WERI-Rb-1 (cell line): Measurements from ENCODE around the gene G6PD.
"Not testable (repeated sequence)": the region's sequence is repeated elsewhere in the genome, so short reads cannot be mapped to it uniquely, and the experiment has no call there.

Experiments used
- DNase-seq: peaks from one replicate; pipeline ENCODE4 v3.0.0-alpha.2; 2020
- H3K27ac ChIP-seq: fragments of 250-450 bp; sonication (Bioruptor Pico); 2 replicates; pipeline ENCODE4 v1.5.1; 2020; ENCODE audit warnings: mild to moderate bottlenecking, moderate library complexity
- H3K27me3 ChIP-seq: fragments of 250-450 bp; sonication (Bioruptor Pico); 2 replicates; pipeline ENCODE4 v1.5.1; 2021; ENCODE audit warnings: mild to moderate bottlenecking, low read depth, moderate library complexity; ENCODE audit not compliant: insufficient read depth, severe bottlenecking
- H3K36me3 ChIP-seq: fragments of 250-450 bp; sonication (Bioruptor Pico); 2 replicates; pipeline ENCODE4 v1.5.1; 2020; ENCODE audit warnings: mild to moderate bottlenecking, moderate library complexity
- H3K4me3 ChIP-seq: 2 replicates; pipeline ENCODE4 v1.5.1; 2011; ENCODE audit warnings: low read depth, mild to moderate bottlenecking, control low read depth, low read length
- H3K9me3 ChIP-seq: fragments of 250-450 bp; sonication (Bioruptor Pico); 2 replicates; pipeline ENCODE4 v1.5.1; 2021; ENCODE audit warnings: mild to moderate bottlenecking, moderate library complexity; ENCODE audit not compliant: severe bottlenecking
- CTCF ChIP-seq: IDR thresholded peaks from 2 replicates; pipeline ENCODE4 v1.5.1; 2011; ENCODE audit warnings: low read depth, mild to moderate bottlenecking, control low read depth, inconsistent platforms, low read length

The G6PD gene

GRCh38 chrX:154546354-154547244 is at the start of gene G6PD:
Gene G6PD, minus strand, starts transcription at chrX:154546846. Its CDS starts 691 bp downstream, at chrX:154546155.
- Histone ChIP-seq H3K27me3 (peaks cover 8% of the 10 kb centered on the region), H3K36me3 (peaks cover 48% of the 10 kb centered on the region), H3K4me3 (peak within 1 kb of the TSS; percentile 75), H3K27ac (peak within 1 kb of the TSS; percentile 93), H3K9me3 (no peaks in the 10 kb centered on the region)
- TF ChIP-seq CTCF, result no peak
- peak; percentile 84 for DNase-seq

GRCh38 chrX:154595559-154596249 is 49.1 kb upstream of the G6PD start:
- Histone ChIP-seq H3K27me3 (peaks cover 16% of the 10 kb centered on the region), H3K4me3 (no peak overlapping the region), H3K27ac (no peak overlapping the region), H3K9me3 (peaks cover 9% of the 10 kb centered on the region), H3K36me3 (no peaks in the 10 kb centered on the region)
- peak; percentile 1 for DNase-seq
- TF ChIP-seq CTCF, result no peak

GRCh38 chrX:154594491-154594890 is 47.8 kb upstream of the G6PD start:
- Histone ChIP-seq H3K4me3 (no peak overlapping the region), H3K27me3 (peaks cover 16% of the 10 kb centered on the region), H3K36me3 (no peaks in the 10 kb centered on the region), H3K27ac (no peak overlapping the region), H3K9me3 (peaks cover 9% of the 10 kb centered on the region)
- TF ChIP-seq CTCF, result no peak
- DNase-seq, result peak; percentile 1

GRCh38 chrX:154593201-154593600 is 46.6 kb upstream of the G6PD start:
- Histone ChIP-seq H3K27me3 (peaks cover 13% of the 10 kb centered on the region), H3K36me3 (no peaks in the 10 kb centered on the region), H3K9me3 (peaks cover 4% of the 10 kb centered on the region), H3K27ac (no peak overlapping the region), H3K4me3 (no peak overlapping the region)
- DNase-seq, result peak; percentile 1
- no peak for TF ChIP-seq CTCF

- no peak for TF ChIP-seq CTCF
- Histone ChIP-seq H3K9me3 (peaks cover 4% of the 10 kb centered on the region), H3K27me3 (peaks cover 13% of the 10 kb centered on the region), H3K4me3 (no peak overlapping the region), H3K27ac (no peak overlapping the region), H3K36me3 (no peaks in the 10 kb centered on the region)
- DNase-seq, result peak; percentile 1
Measured at GRCh38 chrX:154592505-154592904, 45.9 kb upstream of the G6PD start.

- H3K27me3 ChIP-seq, H3K36me3 ChIP-seq, H3K9me3 ChIP-seq, DNase-seq, H3K4me3 ChIP-seq, H3K27ac ChIP-seq: not testable (repeated sequence)
Measured at GRCh38 chrX:154590415-154590814, 43.8 kb upstream of the G6PD start.

- H3K9me3 ChIP-seq, H3K4me3 ChIP-seq, H3K27ac ChIP-seq, H3K27me3 ChIP-seq, DNase-seq, H3K36me3 ChIP-seq: not testable (repeated sequence)
Measured at GRCh38 chrX:154584585-154585183, 38.0 kb upstream of the G6PD start, which contains the start of gene CTAG1A. Gene CTAG1A, plus strand, starts transcription at chrX:154585133. Its CDS starts 74 bp downstream, at chrX:154585207.

- not testable (repeated sequence) for H3K4me3 ChIP-seq, H3K9me3 ChIP-seq, H3K36me3 ChIP-seq, DNase-seq, H3K27me3 ChIP-seq, H3K27ac ChIP-seq
Measured at GRCh38 chrX:154582994-154583393, 36.3 kb upstream of the G6PD start.
